ENCODE data around the gene NPTX2. TPM values are rescaled to one million over a fixed set of nuclear protein-coding genes. Genes with fewer than 3 reads are reported as not detected.

NPTX2 gene
- total and polyA plus RNA-seq, 2 donors, result 0.47 to 1.1 TPM

GRCh38 chr7:98656899-98657298 lies 39.8 kb downstream of the NPTX2 start:
- H3K36me3 ChIP-seq (ENCODE audit: control insufficient read depth in 2 of 2, insufficient read depth in 2 of 2, low read length in 1 of 2), result no peaks in the 10 kb centered on the region
- no peaks in the 10 kb centered on the region for H3K27me3 ChIP-seq (ENCODE audit: control insufficient read depth in 2 of 2, insufficient read depth in 1 of 2, low read length in 1 of 2)
- H3K9me3 ChIP-seq (ENCODE audit: control insufficient read depth in 2 of 2, insufficient read depth in 1 of 2, low read length in 1 of 2), result peaks cover 0 to 9% of the 10 kb centered on the region in 2 donors
- 96% methylated on average over 7 of the region's 7 CpGs for WGBS
- no peak for DNase-seq (ENCODE audit: low read depth in 6 of 9, low spot score in 9 of 9)
- H3K27ac ChIP-seq (ENCODE audit: low read depth in 1 of 2, low read length in 1 of 2), result no peak overlapping the region
- no peak overlapping the region for H3K4me3 ChIP-seq (ENCODE audit: low read length in 2 of 2)
- no peaks in the 10 kb centered on the region for H3K4me1 ChIP-seq (ENCODE audit: control insufficient read depth in 2 of 2, insufficient read depth in 2 of 2, low read length in 2 of 2)

- DNase-seq (ENCODE audit: low read depth in 6 of 9, low spot score in 9 of 9), result no peak
- 90% methylated on average over 17 of the region's 17 CpGs for WGBS
- Histone ChIP-seq H3K27me3 (ENCODE audit: control insufficient read depth in 2 of 2, insufficient read depth in 1 of 2, low read length in 1 of 2) (no peaks in the 10 kb centered on the region), H3K27ac (ENCODE audit: low read depth in 1 of 2, low read length in 1 of 2) (no peak overlapping the region), H3K9me3 (ENCODE audit: control insufficient read depth in 2 of 2, insufficient read depth in 1 of 2, low read length in 1 of 2) (peaks cover 0 to 9% of the 10 kb centered on the region in 2 donors), H3K4me3 (ENCODE audit: low read length in 2 of 2) (no peak overlapping the region), H3K36me3 (ENCODE audit: control insufficient read depth in 2 of 2, insufficient read depth in 2 of 2, low read length in 1 of 2) (no peaks in the 10 kb centered on the region), H3K4me1 (ENCODE audit: control insufficient read depth in 2 of 2, insufficient read depth in 2 of 2, low read length in 2 of 2) (no peaks in the 10 kb centered on the region)
Measured at GRCh38 chr7:98657736-98658135, 40.7 kb downstream of the NPTX2 start.

- Histone ChIP-seq H3K27me3 (ENCODE audit: control insufficient read depth in 2 of 2, insufficient read depth in 1 of 2, low read length in 1 of 2) (no peaks in the 10 kb centered on the region), H3K9me3 (ENCODE audit: control insufficient read depth in 2 of 2, insufficient read depth in 1 of 2, low read length in 1 of 2) (peaks cover 0 to 13% of the 10 kb centered on the region in 2 donors), H3K27ac (ENCODE audit: low read depth in 1 of 2, low read length in 1 of 2) (no peak overlapping the region), H3K36me3 (ENCODE audit: control insufficient read depth in 2 of 2, insufficient read depth in 2 of 2, low read length in 1 of 2) (no peaks in the 10 kb centered on the region), H3K4me3 (ENCODE audit: low read length in 2 of 2) (no peak overlapping the region), H3K4me1 (ENCODE audit: control insufficient read depth in 2 of 2, insufficient read depth in 2 of 2, low read length in 2 of 2) (no peaks in the 10 kb centered on the region)
- DNase-seq (ENCODE audit: low read depth in 6 of 9, low spot score in 9 of 9), result no peak
- WGBS, result 94% methylated on average over 3 of the region's 3 CpGs
Measured at GRCh38 chr7:98659756-98660155, 42.7 kb downstream of the NPTX2 start.

- Histone ChIP-seq H3K4me3 (ENCODE audit: low read length in 2 of 2) (no peak overlapping the region), H3K27ac (ENCODE audit: low read depth in 1 of 2, low read length in 1 of 2) (no peak overlapping the region), H3K9me3 (ENCODE audit: control insufficient read depth in 2 of 2, insufficient read depth in 1 of 2, low read length in 1 of 2) (peaks cover 0 to 4% of the 10 kb centered on the region in 2 donors), H3K27me3 (ENCODE audit: control insufficient read depth in 2 of 2, insufficient read depth in 1 of 2, low read length in 1 of 2) (no peaks in the 10 kb centered on the region), H3K36me3 (ENCODE audit: control insufficient read depth in 2 of 2, insufficient read depth in 2 of 2, low read length in 1 of 2) (no peaks in the 10 kb centered on the region), H3K4me1 (ENCODE audit: control insufficient read depth in 2 of 2, insufficient read depth in 2 of 2, low read length in 2 of 2) (no peaks in the 10 kb centered on the region)
- no peak for DNase-seq (ENCODE audit: low read depth in 6 of 9, low spot score in 9 of 9)
- 80% methylated on average over 3 of the region's 3 CpGs for WGBS
Measured at GRCh38 chr7:98661607-98662006, 44.5 kb downstream of the NPTX2 start.

GRCh38 chr7:98662289-98662688 lies 45.2 kb downstream of the NPTX2 start:
- Histone ChIP-seq H3K9me3 (ENCODE audit: control insufficient read depth in 2 of 2, insufficient read depth in 1 of 2, low read length in 1 of 2) (peaks cover 0 to 4% of the 10 kb centered on the region in 2 donors), H3K27ac (ENCODE audit: low read depth in 1 of 2, low read length in 1 of 2) (no peak overlapping the region), H3K36me3 (ENCODE audit: control insufficient read depth in 2 of 2, insufficient read depth in 2 of 2, low read length in 1 of 2) (no peaks in the 10 kb centered on the region), H3K27me3 (ENCODE audit: control insufficient read depth in 2 of 2, insufficient read depth in 1 of 2, low read length in 1 of 2) (no peaks in the 10 kb centered on the region), H3K4me1 (ENCODE audit: control insufficient read depth in 2 of 2, insufficient read depth in 2 of 2, low read length in 2 of 2) (no peaks in the 10 kb centered on the region), H3K4me3 (ENCODE audit: low read length in 2 of 2) (no peak overlapping the region)
- no peak for DNase-seq (ENCODE audit: low read depth in 6 of 9, low spot score in 9 of 9)
- WGBS, result 68% methylated on average over 4 of the region's 4 CpGs

GRCh38 chr7:98664882-98665281 lies 47.8 kb downstream of the NPTX2 start:
- Histone ChIP-seq H3K27ac (ENCODE audit: low read depth in 1 of 2, low read length in 1 of 2) (no peak overlapping the region), H3K4me1 (ENCODE audit: control insufficient read depth in 2 of 2, insufficient read depth in 2 of 2, low read length in 2 of 2) (no peaks in the 10 kb centered on the region), H3K4me3 (ENCODE audit: low read length in 2 of 2) (no peak overlapping the region), H3K36me3 (ENCODE audit: control insufficient read depth in 2 of 2, insufficient read depth in 2 of 2, low read length in 1 of 2) (no peaks in the 10 kb centered on the region), H3K9me3 (ENCODE audit: control insufficient read depth in 2 of 2, insufficient read depth in 1 of 2, low read length in 1 of 2) (peaks cover 0 to 4% of the 10 kb centered on the region in 2 donors), H3K27me3 (ENCODE audit: control insufficient read depth in 2 of 2, insufficient read depth in 1 of 2, low read length in 1 of 2) (no peaks in the 10 kb centered on the region)
- 95% methylated on average over 6 of the region's 6 CpGs for WGBS
- DNase-seq (ENCODE audit: low read depth in 6 of 9, low spot score in 9 of 9), result no peak

- Histone ChIP-seq H3K4me3 (ENCODE audit: low read length in 2 of 2) (no peak overlapping the region), H3K4me1 (ENCODE audit: control insufficient read depth in 2 of 2, insufficient read depth in 2 of 2, low read length in 2 of 2) (no peaks in the 10 kb centered on the region), H3K36me3 (ENCODE audit: control insufficient read depth in 2 of 2, insufficient read depth in 2 of 2, low read length in 1 of 2) (no peaks in the 10 kb centered on the region), H3K9me3 (ENCODE audit: control insufficient read depth in 2 of 2, insufficient read depth in 1 of 2, low read length in 1 of 2) (peaks cover 0 to 3% of the 10 kb centered on the region in 2 donors), H3K27ac (ENCODE audit: low read depth in 1 of 2, low read length in 1 of 2) (no peak overlapping the region), H3K27me3 (ENCODE audit: control insufficient read depth in 2 of 2, insufficient read depth in 1 of 2, low read length in 1 of 2) (no peaks in the 10 kb centered on the region)
- DNase-seq (ENCODE audit: low read depth in 6 of 9, low spot score in 9 of 9), result peak in 1 of 9 donors; percentile 4
- 84% methylated on average over 11 of the region's 11 CpGs for WGBS
Measured at GRCh38 chr7:98668255-98668654, 51.2 kb downstream of the NPTX2 start.

- no peaks in the 10 kb centered on the region for H3K36me3 ChIP-seq (ENCODE audit: control insufficient read depth in 2 of 2, insufficient read depth in 2 of 2, low read length in 1 of 2)
- H3K9me3 ChIP-seq (ENCODE audit: control insufficient read depth in 2 of 2, insufficient read depth in 1 of 2, low read length in 1 of 2), result no peaks in the 10 kb centered on the region
- no peak overlapping the region for H3K4me3 ChIP-seq (ENCODE audit: low read length in 2 of 2)
- H3K4me1 ChIP-seq (ENCODE audit: control insufficient read depth in 2 of 2, insufficient read depth in 2 of 2, low read length in 2 of 2), result no peaks in the 10 kb centered on the region
- WGBS, result 87% methylated on average over 9 of the region's 9 CpGs
- DNase-seq (ENCODE audit: low read depth in 6 of 9, low spot score in 9 of 9), result no peak
- H3K27ac ChIP-seq (ENCODE audit: low read depth in 1 of 2, low read length in 1 of 2), result no peak overlapping the region
- no peaks in the 10 kb centered on the region for H3K27me3 ChIP-seq (ENCODE audit: control insufficient read depth in 2 of 2, insufficient read depth in 1 of 2, low read length in 1 of 2)
Measured at GRCh38 chr7:98669329-98670000, 52.4 kb downstream of the NPTX2 start.

GRCh38 chr7:98670186-98670585 lies 53.1 kb downstream of the NPTX2 start:
- no peak for DNase-seq (ENCODE audit: low read depth in 6 of 9, low spot score in 9 of 9)
- 93% methylated on average over 8 of the region's 8 CpGs for WGBS

More at GRCh38 chr7:98670186-98670585, 53.1 kb downstream of the NPTX2 start:
- Histone ChIP-seq H3K4me3 (ENCODE audit: low read length in 2 of 2) (no peak overlapping the region), H3K27me3 (ENCODE audit: control insufficient read depth in 2 of 2, insufficient read depth in 1 of 2, low read length in 1 of 2) (no peaks in the 10 kb centered on the region), H3K4me1 (ENCODE audit: control insufficient read depth in 2 of 2, insufficient read depth in 2 of 2, low read length in 2 of 2) (no peaks in the 10 kb centered on the region), H3K27ac (ENCODE audit: low read depth in 1 of 2, low read length in 1 of 2) (no peak overlapping the region), H3K36me3 (ENCODE audit: control insufficient read depth in 2 of 2, insufficient read depth in 2 of 2, low read length in 1 of 2) (no peaks in the 10 kb centered on the region), H3K9me3 (ENCODE audit: control insufficient read depth in 2 of 2, insufficient read depth in 1 of 2, low read length in 1 of 2) (no peaks in the 10 kb centered on the region)

All from thymus (tissue), 11 donors.